ENCODE data around the gene USH1C.

USH1C gene

GRCh38 chr11:17550450-17551346 is 6.5 kb upstream of the USH1C start:
- no peak for DNase-seq (ENCODE audit: low read depth in 2 of 2, low spot score in 1 of 2)

- no peak for DNase-seq (ENCODE audit: low read depth in 2 of 2, low spot score in 1 of 2)
These were observed 4.2 kb upstream of the USH1C start for GRCh38 chr11:17548444-17548843.

DNA sequence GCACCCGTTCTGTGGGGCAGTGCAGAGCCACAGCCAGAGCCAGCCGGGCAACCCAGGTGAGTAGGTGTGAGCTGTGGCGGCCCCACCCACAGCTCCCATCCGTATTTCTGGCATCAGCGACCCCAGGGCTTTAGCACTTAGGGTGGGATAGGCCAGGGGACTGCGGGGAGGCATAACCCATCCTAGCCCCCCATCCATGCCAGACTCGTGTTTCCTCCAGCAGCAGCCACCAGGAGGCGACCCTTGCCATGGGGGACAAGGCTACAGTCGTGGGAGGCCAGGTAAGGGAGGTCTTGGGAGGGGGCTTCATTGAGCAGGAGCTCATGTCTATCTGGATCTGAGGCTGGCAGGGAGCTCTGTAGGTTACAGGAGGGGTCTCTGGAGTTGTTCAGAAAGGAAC is 3.7 kb upstream of the USH1C start:
- DNase-seq (ENCODE audit: low read depth in 2 of 2, low spot score in 1 of 2) = no peak

DNA sequence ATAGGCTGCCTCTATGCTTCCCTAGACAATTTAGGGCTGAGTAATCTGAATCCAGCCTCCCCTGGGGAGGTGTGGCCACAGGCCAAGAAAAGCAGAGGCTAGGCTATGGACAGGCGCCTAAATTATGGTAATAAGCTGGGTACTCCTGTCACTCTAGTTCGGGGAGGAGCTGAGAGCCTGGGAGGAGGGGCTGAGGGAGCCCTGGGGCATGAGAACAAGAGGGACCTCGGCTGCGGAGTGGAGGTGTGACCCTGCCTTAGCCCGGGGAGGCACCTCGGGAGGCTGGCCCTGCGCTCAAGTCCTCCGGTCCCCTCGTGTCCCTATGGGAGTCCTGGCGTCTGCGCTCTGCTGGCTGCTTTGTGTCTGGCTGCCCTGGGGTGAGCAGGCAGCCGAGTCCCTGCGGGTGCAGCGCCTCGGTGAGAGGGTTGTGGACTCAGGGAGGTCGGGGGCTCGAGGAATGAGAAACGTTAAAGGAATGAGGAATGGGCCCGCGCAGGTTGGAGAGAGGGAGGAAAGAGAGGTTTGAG is 2.9 kb upstream of the USH1C start, which contains the start of gene OTOG:
TSS of gene OTOG (plus strand) at position 209 of the 527 bp plus-strand sequence. CDS start at position 323, 114 bp downstream.
- DNase-seq (ENCODE audit: low read depth in 2 of 2, low spot score in 1 of 2) = no peak

GRCh38 chr11:17546240-17546639 is 2.0 kb upstream of the USH1C start:
- DNase-seq (ENCODE audit: low read depth in 2 of 2, low spot score in 1 of 2) = no peak

- DNase-seq (ENCODE audit: low read depth in 2 of 2, low spot score in 1 of 2) = no peak
These were observed 539 bp downstream of the USH1C start for GRCh38 chr11:17543574-17544180.

DNA sequence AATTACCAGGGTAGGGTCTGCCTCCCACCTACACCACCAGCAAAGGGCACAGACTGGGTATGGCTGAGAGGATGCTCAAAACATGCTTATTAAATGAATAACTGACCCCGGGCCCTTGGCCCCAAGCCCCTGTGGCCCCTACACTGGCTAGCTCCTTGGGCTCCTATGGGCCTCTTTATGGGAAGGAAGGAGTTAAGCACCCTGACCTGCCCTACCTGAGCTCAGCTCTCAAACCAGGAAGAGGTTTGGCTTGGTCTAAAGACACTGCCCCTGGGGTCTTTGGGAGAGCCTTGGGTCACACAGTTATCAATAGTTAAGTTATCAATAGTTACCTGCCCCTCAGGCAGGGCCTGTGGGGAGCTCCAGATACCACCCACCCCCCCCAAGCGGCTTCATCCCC is 1.2 kb downstream of the USH1C start:
- DNase-seq (ENCODE audit: low read depth in 2 of 2, low spot score in 1 of 2) = no peak

DNA sequence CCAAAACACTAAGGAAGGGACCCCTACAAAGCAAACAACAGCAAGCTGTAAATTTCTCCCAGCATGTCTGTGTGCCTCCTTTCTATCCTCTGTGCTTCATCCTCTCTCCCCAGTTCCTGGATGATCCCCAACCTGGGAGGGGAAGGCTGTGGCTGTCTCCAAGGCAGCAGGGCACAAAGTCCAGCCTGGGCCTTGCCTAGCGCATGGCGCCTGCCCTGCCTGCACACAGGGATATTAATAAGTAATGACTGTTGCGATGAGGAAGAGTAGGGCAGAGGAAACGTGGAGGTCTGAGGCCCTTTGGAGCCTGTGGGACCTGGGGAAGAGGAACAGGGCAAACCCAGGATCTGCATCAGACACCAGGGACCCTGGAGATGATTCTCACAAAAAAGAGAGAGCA is 2.0 kb downstream of the USH1C start:
- no peak for DNase-seq (ENCODE audit: low read depth in 2 of 2, low spot score in 1 of 2)

DNA sequence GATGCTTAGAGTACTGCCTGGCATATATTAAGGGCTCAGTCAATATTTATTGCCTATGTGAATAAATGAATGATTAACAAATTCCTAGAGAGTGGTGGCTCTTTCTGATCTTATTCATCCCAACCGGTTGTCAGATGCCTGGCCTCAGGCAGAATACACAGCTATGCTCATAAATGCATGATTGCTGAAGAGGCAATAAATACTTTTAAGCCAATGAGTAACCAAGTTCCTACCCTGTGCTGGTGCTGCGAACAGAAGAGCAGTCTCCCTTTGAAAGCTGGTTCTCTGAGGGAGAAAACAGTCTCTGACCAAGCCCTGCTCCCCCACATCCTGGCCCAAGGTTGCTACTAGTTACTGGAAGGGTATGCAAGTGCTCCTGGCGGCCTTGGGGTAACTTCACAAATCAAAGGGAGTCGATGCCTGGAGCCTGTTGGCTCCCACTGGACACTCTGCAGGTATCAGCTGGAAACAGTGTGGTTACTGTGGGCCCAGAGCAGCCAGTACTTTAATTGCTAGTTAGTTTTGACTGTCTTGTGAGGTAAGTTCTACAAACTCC is 2.8 kb downstream of the USH1C start:
- no peak for DNase-seq (ENCODE audit: low read depth in 2 of 2, low spot score in 1 of 2)

DNA sequence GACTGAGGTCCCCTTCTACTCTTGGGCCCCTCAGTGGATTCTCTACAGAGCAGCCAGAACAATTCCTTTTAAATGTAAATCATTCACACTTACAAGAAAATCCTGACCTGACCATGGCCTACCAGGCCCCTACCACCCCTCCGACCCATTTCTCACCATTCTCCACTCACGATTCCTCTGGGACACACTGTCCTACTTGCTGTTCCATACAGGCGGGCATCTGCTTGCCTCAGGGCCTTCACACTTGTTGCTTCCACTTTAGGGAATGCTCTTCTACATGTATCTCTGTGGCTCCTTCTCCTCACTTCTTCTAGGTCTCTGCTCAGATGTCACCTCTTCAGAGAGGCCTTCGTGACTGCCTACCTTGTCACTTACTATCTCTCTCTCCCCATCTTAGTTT is 3.4 kb downstream of the USH1C start:
- no peak for DNase-seq (ENCODE audit: low read depth in 2 of 2, low spot score in 1 of 2)

DNA sequence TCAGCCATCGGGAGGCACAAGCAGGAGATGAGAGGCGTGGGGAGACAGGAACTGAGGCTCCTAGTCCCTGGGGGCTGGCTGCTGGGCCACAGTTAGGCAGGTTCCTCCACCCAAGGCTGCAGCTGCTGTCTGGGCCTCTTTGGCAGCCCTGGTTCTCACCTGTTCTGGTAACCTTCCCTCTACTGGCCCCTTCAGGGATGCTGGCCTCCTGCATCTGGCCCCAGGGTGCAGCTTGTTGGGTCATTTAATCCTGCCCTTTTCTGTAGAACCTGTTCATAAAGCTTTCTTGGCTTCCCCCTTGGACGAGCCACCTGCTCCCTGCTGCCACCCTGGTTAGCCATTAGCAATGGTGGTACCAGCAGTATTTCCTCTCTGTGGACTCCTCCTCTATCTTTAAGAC is 5.5 kb downstream of the USH1C start:
- no peak for DNase-seq (ENCODE audit: low read depth in 2 of 2, low spot score in 1 of 2)

GRCh38 chr11:17538054-17538453 is 6.2 kb downstream of the USH1C start:
- DNase-seq (ENCODE audit: low read depth in 2 of 2, low spot score in 1 of 2) = no peak

DNA sequence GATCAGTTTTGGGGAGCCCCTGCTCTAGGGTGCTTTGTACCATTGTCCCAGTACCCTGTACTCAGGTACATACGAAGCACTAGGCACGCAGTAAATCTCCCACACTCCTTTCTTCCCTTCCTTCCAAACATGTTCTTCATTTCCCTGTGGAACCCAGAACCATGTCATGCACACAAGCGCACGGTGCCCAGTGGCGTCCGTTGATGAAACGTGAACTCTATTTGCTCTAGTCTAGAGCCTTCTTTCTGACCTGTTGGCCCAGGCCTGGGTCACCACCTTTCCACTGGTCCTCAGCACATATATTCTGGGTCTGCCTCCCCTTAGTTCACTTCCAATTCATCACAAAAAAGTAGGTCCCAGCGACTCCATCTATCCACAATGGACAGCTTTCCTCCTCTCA is 7.0 kb downstream of the USH1C start:
- no peak for DNase-seq (ENCODE audit: low read depth in 2 of 2, low spot score in 1 of 2)

DNA sequence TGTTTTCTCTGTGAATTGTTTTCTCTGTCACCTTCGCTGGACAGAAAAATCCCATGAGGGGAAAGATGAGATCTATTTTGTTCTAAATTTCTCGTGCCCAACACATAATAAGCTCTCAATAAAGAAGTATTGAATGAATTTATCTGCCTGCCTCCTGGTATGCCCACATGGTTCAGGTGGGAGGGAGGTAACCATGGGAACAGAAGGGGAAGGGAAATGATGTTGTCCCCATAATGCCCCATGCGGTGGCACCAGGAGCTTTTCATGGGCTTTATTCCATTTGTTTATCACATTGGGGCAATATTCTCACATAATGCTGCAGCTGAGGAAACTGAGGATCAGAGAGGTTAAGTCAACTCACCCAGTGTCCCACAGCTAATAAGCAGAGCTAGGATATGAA is 8.7 kb downstream of the USH1C start:
- DNase-seq (ENCODE audit: low read depth in 2 of 2, low spot score in 1 of 2) = no peak

GRCh38 chr11:17533778-17534415 is 10.3 kb downstream of the USH1C start:
- DNase-seq (ENCODE audit: low read depth in 2 of 2, low spot score in 1 of 2) = no peak

GRCh38 chr11:17533341-17533740 is 10.9 kb downstream of the USH1C start:
- no peak for DNase-seq (ENCODE audit: low read depth in 2 of 2, low spot score in 1 of 2)

DNA sequence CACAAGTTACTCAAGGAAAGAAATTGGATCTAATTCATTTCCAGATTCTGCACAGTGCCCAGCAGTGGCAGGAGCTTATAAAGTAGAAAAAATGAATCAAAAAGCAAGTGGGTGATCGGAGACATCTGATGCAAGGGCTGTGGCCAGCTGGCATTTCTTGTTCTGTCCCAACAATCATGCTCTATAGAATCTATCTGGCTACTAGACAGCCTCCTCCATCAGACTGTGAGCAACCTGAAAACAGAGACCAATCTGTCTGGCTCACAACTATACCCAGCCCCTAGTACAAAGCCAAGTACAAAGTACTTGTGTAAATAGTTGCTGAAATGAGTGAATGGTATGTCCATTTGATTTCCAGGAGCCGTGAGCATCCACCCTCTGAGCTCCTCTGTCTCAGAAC is 11.4 kb downstream of the USH1C start:
- DNase-seq (ENCODE audit: low read depth in 2 of 2, low spot score in 1 of 2) = no peak

- no peak for DNase-seq (ENCODE audit: low read depth in 2 of 2, low spot score in 1 of 2)
These were observed 12.5 kb downstream of the USH1C start for GRCh38 chr11:17531636-17532113.

DNA sequence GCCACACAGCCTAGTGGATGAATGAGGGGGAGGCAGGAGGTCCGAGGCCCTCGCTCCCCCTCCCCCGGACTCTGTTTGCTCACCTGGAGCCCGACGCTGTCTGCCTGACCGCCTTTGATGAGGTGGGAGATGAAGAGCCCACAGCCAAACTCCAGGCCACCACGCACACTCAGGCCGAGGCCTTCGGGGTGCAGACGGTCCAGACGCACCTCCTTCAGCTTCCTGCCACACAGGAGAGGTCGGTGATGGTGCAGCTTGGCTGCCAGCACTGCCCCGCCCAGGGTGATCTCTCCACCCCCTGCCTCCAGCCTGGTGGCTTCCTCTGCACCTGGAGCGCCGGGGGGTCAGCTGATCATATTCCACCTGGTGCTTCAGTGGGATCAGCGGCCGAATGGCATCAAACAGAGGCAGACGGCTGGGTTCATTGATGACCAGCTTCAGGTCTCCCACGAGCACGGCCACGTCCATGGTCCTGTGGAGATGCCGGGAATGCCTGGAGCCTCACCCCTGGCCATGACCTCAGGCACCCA is 13.1 kb downstream of the USH1C start:
- DNase-seq (ENCODE audit: low read depth in 2 of 2, low spot score in 1 of 2) = no peak

DNA sequence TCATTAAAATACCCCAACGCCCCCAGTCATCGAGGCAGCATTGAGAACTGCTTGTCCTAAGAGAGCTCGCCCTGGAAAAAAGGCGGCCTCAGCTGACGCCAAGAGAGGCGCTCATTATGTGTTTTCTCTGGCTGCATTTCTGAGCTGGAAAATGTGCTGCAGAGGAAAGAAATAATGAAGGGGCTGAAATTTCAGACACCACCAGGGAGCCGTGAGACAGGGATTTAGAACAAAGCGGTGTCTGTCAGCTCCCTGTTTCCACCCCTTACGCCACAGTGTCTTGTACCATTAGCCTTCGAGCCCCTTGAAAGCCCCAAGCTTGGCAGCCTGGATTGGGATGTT is 14.4 kb downstream of the USH1C start:
- DNase-seq (ENCODE audit: low read depth in 2 of 2, low spot score in 1 of 2) = no peak

All from stimulated activated CD8-positive, alpha-beta memory T cell treated with anti-CD3 and anti-CD28 coated beads, Interleukin-4, amount 100 ng/mL, for 1 hour (primary cell).